ENCODE data around the gene CDH13.

The CDH13 gene

GRCh38 chr16:83010776-83011720, 384.3 kb downstream of the CDH13 start:
- 96 to 100% methylated on average over 4 to 9 of the region's 15 CpGs for WGBS, 2 experiments (ENCODE audit: insufficient coverage in 2 of 2)
- Histone ChIP-seq H3K36me3 (ENCODE audit: control insufficient read depth, insufficient read depth, low read length) (no peaks in the 10 kb centered on the region), H3K4me3 (ENCODE audit: extremely low read depth, insufficient read depth, low read length, poor library complexity, severe bottlenecking) (no peak overlapping the region)

DNA sequence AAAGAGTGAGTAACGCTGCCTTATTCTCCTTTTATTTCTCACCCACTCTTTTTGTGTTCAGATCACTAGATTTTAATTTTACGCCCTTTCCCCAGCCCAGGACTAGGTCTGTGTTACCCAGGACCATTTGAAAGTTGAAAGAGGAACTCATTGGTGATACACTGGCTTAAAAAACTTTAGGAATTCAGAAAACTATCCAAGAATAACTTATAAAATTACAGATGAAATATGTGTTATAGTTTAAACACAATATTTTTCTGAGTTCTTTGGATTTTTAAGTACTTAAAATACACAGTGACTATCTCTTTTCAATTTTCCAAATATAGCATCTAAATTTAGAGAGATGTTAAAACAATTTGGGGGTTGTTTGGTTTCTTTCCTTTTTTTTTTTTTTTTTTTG, 385.2 kb downstream of the CDH13 start:
- Histone ChIP-seq H3K27ac (ENCODE audit: low read depth, low read length, severe bottlenecking) (no peak overlapping the region), H3K4me3 (ENCODE audit: extremely low read depth, insufficient read depth, low read length, poor library complexity, severe bottlenecking) (no peak overlapping the region), H3K9me3 (ENCODE audit: control insufficient read depth, low read length) (no peaks in the 10 kb centered on the region), H3K4me1 (ENCODE audit: control insufficient read depth, insufficient read depth, low read length, poor library complexity, severe bottlenecking) (no peaks in the 10 kb centered on the region), H3K36me3 (ENCODE audit: control insufficient read depth, insufficient read depth, low read length) (no peaks in the 10 kb centered on the region)
- no CpG with 5 or more reads among the region's 2 CpGs for WGBS, 2 experiments (ENCODE audit: insufficient coverage in 2 of 2)

More at GRCh38 chr16:83010776-83011720, 384.3 kb downstream of the CDH13 start:
- no peaks in the 10 kb centered on the region for H3K4me1 ChIP-seq (ENCODE audit: control insufficient read depth, insufficient read depth, low read length, poor library complexity, severe bottlenecking)
- H3K27ac ChIP-seq (ENCODE audit: low read depth, low read length, severe bottlenecking) = no peak overlapping the region
- no peaks in the 10 kb centered on the region for H3K9me3 ChIP-seq (ENCODE audit: control insufficient read depth, low read length)

- no peak overlapping the region for H3K27ac ChIP-seq (ENCODE audit: low read depth, low read length, severe bottlenecking)
- H3K4me1 ChIP-seq (ENCODE audit: control insufficient read depth, insufficient read depth, low read length, poor library complexity, severe bottlenecking) = no peaks in the 10 kb centered on the region
- 92 to 100% methylated on average over 2 of the region's 4 CpGs for WGBS, 2 experiments (ENCODE audit: insufficient coverage in 2 of 2)
- no peaks in the 10 kb centered on the region for H3K36me3 ChIP-seq (ENCODE audit: control insufficient read depth, insufficient read depth, low read length)
- no peak overlapping the region for H3K4me3 ChIP-seq (ENCODE audit: extremely low read depth, insufficient read depth, low read length, poor library complexity, severe bottlenecking)
- no peaks in the 10 kb centered on the region for H3K9me3 ChIP-seq (ENCODE audit: control insufficient read depth, low read length)
Observed at GRCh38 chr16:83013071-83013470, 386.3 kb downstream of the CDH13 start.

GRCh38 chr16:83019963-83020362, 393.2 kb downstream of the CDH13 start:
- H3K27ac ChIP-seq (ENCODE audit: low read depth, low read length, severe bottlenecking) = no peak overlapping the region
- H3K36me3 ChIP-seq (ENCODE audit: control insufficient read depth, insufficient read depth, low read length) = peaks cover 7% of the 10 kb centered on the region
- no peak overlapping the region for H3K4me3 ChIP-seq (ENCODE audit: extremely low read depth, insufficient read depth, low read length, poor library complexity, severe bottlenecking)
- no peaks in the 10 kb centered on the region for H3K4me1 ChIP-seq (ENCODE audit: control insufficient read depth, insufficient read depth, low read length, poor library complexity, severe bottlenecking)
- no peaks in the 10 kb centered on the region for H3K9me3 ChIP-seq (ENCODE audit: control insufficient read depth, low read length)
- 93 to 97% methylated on average over 6 of the region's 6 CpGs for WGBS, 2 experiments (ENCODE audit: insufficient coverage in 2 of 2)

GRCh38 chr16:83021045-83021444, 394.3 kb downstream of the CDH13 start:
- no peak overlapping the region for H3K27ac ChIP-seq (ENCODE audit: low read depth, low read length, severe bottlenecking)
- H3K4me3 ChIP-seq (ENCODE audit: extremely low read depth, insufficient read depth, low read length, poor library complexity, severe bottlenecking) = no peak overlapping the region
- 92 to 97% methylated on average over 3 of the region's 6 CpGs for WGBS, 2 experiments (ENCODE audit: insufficient coverage in 2 of 2)
- peaks cover 7% of the 10 kb centered on the region for H3K36me3 ChIP-seq (ENCODE audit: control insufficient read depth, insufficient read depth, low read length)
- H3K4me1 ChIP-seq (ENCODE audit: control insufficient read depth, insufficient read depth, low read length, poor library complexity, severe bottlenecking) = no peaks in the 10 kb centered on the region
- H3K9me3 ChIP-seq (ENCODE audit: control insufficient read depth, low read length) = no peaks in the 10 kb centered on the region

DNA sequence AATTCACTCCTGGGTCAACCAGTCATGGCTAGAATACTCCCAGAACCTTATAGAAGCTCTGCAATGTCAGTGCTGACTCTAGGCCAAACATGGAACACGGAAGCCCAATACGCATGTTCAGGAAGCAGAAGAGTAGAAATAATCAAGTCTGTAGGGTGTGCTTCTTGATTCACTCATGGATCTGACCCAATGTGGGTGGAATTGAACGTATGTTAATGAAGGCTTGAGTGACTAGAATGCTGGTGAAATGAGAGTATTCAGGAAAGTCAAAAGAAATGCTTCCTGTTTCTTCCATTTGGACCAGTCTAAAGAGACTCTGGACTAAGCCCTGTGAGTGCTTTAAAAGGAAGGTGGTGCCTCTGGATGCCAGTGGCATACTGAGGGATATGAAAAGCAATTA, 395.0 kb downstream of the CDH13 start:
- Histone ChIP-seq H3K9me3 (ENCODE audit: control insufficient read depth, low read length) (no peaks in the 10 kb centered on the region), H3K36me3 (ENCODE audit: control insufficient read depth, insufficient read depth, low read length) (peaks cover 7% of the 10 kb centered on the region), H3K27ac (ENCODE audit: low read depth, low read length, severe bottlenecking) (no peak overlapping the region), H3K4me1 (ENCODE audit: control insufficient read depth, insufficient read depth, low read length, poor library complexity, severe bottlenecking) (no peaks in the 10 kb centered on the region), H3K4me3 (ENCODE audit: extremely low read depth, insufficient read depth, low read length, poor library complexity, severe bottlenecking) (no peak overlapping the region)
- 78 to 82% methylated on average over 3 of the region's 3 CpGs for WGBS, 2 experiments (ENCODE audit: insufficient coverage in 2 of 2)

DNA sequence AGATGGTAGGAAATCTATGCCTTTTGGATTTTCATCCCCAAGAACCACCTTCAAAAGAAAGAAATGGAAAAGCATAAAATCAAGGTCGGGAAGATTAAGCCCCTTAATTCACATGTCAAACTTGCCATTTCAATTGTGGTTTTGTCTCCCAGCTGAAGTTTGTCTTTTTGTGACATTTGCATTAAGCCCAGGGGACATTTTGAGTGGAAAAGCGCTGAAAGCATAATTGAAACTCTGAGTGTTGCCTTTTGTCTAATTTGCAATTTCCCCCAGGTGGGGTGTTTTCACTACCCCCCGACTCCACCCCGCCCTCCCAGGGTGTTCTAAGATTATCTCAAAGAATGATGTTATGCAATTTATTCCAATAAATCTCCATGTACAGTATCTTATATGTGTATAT, 396.2 kb downstream of the CDH13 start:
- H3K4me1 ChIP-seq (ENCODE audit: control insufficient read depth, insufficient read depth, low read length, poor library complexity, severe bottlenecking) = peaks cover 5% of the 10 kb centered on the region
- no peak overlapping the region for H3K27ac ChIP-seq (ENCODE audit: low read depth, low read length, severe bottlenecking)
- 100% methylated on average over 1 of the region's 4 CpGs; no CpG with 5 or more reads in 1 of the 2 experiments for WGBS, 2 experiments (ENCODE audit: insufficient coverage in 2 of 2)

GRCh38 chr16:83023640-83024039, 396.9 kb downstream of the CDH13 start:
- WGBS, 2 experiments (ENCODE audit: insufficient coverage in 2 of 2) = 100% methylated on average over 1 of the region's 1 CpG
- H3K27ac ChIP-seq (ENCODE audit: low read depth, low read length, severe bottlenecking) = no peak overlapping the region
- H3K4me1 ChIP-seq (ENCODE audit: control insufficient read depth, insufficient read depth, low read length, poor library complexity, severe bottlenecking) = peaks cover 5% of the 10 kb centered on the region
- peaks cover 7% of the 10 kb centered on the region for H3K36me3 ChIP-seq (ENCODE audit: control insufficient read depth, insufficient read depth, low read length)
- no peak overlapping the region for H3K4me3 ChIP-seq (ENCODE audit: extremely low read depth, insufficient read depth, low read length, poor library complexity, severe bottlenecking)
- no peaks in the 10 kb centered on the region for H3K9me3 ChIP-seq (ENCODE audit: control insufficient read depth, low read length)

More for the DNA sequence above, 396.2 kb downstream of the CDH13 start:
- peaks cover 7% of the 10 kb centered on the region for H3K36me3 ChIP-seq (ENCODE audit: control insufficient read depth, insufficient read depth, low read length)
- no peaks in the 10 kb centered on the region for H3K9me3 ChIP-seq (ENCODE audit: control insufficient read depth, low read length)
- no peak overlapping the region for H3K4me3 ChIP-seq (ENCODE audit: extremely low read depth, insufficient read depth, low read length, poor library complexity, severe bottlenecking)

GRCh38 chr16:83027973-83028372, 401.2 kb downstream of the CDH13 start:
- Histone ChIP-seq H3K36me3 (ENCODE audit: control insufficient read depth, insufficient read depth, low read length) (peaks cover 12% of the 10 kb centered on the region), H3K4me1 (ENCODE audit: control insufficient read depth, insufficient read depth, low read length, poor library complexity, severe bottlenecking) (peaks cover 5% of the 10 kb centered on the region), H3K4me3 (ENCODE audit: extremely low read depth, insufficient read depth, low read length, poor library complexity, severe bottlenecking) (no peak overlapping the region), H3K9me3 (ENCODE audit: control insufficient read depth, low read length) (no peaks in the 10 kb centered on the region), H3K27ac (ENCODE audit: low read depth, low read length, severe bottlenecking) (no peak overlapping the region)
- WGBS, 2 experiments (ENCODE audit: insufficient coverage in 2 of 2) = 62 to 67% methylated on average over 1 to 2 of the region's 3 CpGs

DNA sequence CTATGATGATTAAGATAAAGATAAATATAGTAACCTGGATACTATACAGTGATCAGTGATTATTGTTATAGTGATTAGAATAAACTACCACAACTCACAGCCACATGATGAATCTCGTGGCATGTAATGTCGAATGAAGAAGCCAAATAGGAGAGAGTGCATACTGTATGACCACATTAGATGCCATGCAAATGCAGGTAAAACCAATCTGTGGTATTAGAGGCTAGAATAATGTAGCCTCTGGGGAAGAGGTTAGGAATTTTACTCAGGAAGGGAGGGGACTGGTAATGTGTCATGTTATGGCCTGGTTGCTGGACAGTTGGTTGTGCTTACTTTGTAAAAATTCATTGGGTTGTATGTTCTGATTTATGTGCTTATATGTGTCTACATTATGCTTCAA, 402.7 kb downstream of the CDH13 start:
- no peak overlapping the region for H3K4me3 ChIP-seq (ENCODE audit: extremely low read depth, insufficient read depth, low read length, poor library complexity, severe bottlenecking)
- WGBS, 2 experiments (ENCODE audit: insufficient coverage in 2 of 2) = 100% methylated on average over 2 of the region's 2 CpGs
- no peak overlapping the region for H3K27ac ChIP-seq (ENCODE audit: low read depth, low read length, severe bottlenecking)
- peaks cover 5% of the 10 kb centered on the region for H3K4me1 ChIP-seq (ENCODE audit: control insufficient read depth, insufficient read depth, low read length, poor library complexity, severe bottlenecking)
- H3K9me3 ChIP-seq (ENCODE audit: control insufficient read depth, low read length) = no peaks in the 10 kb centered on the region
- peaks cover 12% of the 10 kb centered on the region for H3K36me3 ChIP-seq (ENCODE audit: control insufficient read depth, insufficient read depth, low read length)

DNA sequence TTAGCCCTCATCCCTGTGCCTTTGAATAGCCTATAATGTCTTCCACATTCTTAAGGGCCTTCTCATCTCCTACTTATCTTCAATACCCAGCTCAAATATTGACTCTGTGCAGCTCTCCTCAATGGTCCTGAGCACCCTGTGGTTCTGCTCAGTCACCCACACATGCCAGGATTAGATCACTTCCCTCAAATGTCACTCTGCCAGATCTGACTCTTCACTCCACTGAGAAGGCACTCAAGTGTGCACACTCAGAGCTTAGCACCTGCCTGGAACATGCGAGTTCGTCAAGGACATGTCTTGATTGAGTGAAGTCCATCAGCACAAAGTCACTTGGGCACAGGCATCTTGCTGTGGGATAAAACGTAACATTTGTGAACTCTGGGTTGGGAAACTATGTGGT, 404.8 kb downstream of the CDH13 start:
- no peak overlapping the region for H3K27ac ChIP-seq (ENCODE audit: low read depth, low read length, severe bottlenecking)
- H3K4me3 ChIP-seq (ENCODE audit: extremely low read depth, insufficient read depth, low read length, poor library complexity, severe bottlenecking) = no peak overlapping the region
- no peaks in the 10 kb centered on the region for H3K9me3 ChIP-seq (ENCODE audit: control insufficient read depth, low read length)
- peaks cover 5% of the 10 kb centered on the region for H3K4me1 ChIP-seq (ENCODE audit: control insufficient read depth, insufficient read depth, low read length, poor library complexity, severe bottlenecking)
- H3K36me3 ChIP-seq (ENCODE audit: control insufficient read depth, insufficient read depth, low read length) = peaks cover 11% of the 10 kb centered on the region
- WGBS, 2 experiments (ENCODE audit: insufficient coverage in 2 of 2) = 84 to 95% methylated on average over 2 to 3 of the region's 3 CpGs
